H1 (cell line): ENCODE data around the gene ASB4. TPM values are rescaled to one million over a fixed set of nuclear protein-coding genes. Genes with fewer than 3 reads are reported as not detected.

Experiments
- CTCF ChIA-PET: fragments of 300-600 bp; sonication (Branson Sonifier 250); formaldehyde crosslinking; loops from one replicate; lab custom pipeline; 2021; ENCODE audit not compliant: partially characterized antibody; lab: Charles Lee
- POLR2A ChIA-PET: fragments of 300-600 bp; sonication (Branson Sonifier 250); formaldehyde crosslinking; loops from one replicate; lab custom pipeline; 2021; ENCODE audit warnings: inconsistent platforms; ENCODE audit not compliant: partially characterized antibody; lab: Charles Lee
- DNase-seq, 2 experiments: peaks; one replicate each; pipeline versions ENCODE4 v3.0.0 to v3.0.0-alpha.2; 2010 to 2022; ENCODE audit warnings: low spot score in 2 of 2, low read depth in 1 of 2, mixed read lengths in 1 of 2
- FAIRE-seq: peaks from 2 replicates; lab custom pipeline; 2011; peaks lifted over from hg19 to GRCh38; lab: Jason Lieb, UNC
- H2AFZ ChIP-seq: 2 replicates; pipeline ENCODE4 v1.8.1; 2012; ENCODE audit warnings: low read length, inconsistent platforms
- H2AK5ac ChIP-seq: 2 replicates; pipeline ENCODE4 v1.6.1; 2013; ENCODE audit warnings: low read depth, low read length
- H2BK120ac ChIP-seq: replicated peaks from 2 replicates; pipeline ENCODE3; 2013; ENCODE audit warnings: low read depth, low read length, inconsistent platforms
- H2BK12ac ChIP-seq: 2 replicates; pipeline ENCODE4 v1.6.1; 2013; ENCODE audit warnings: low read depth, low read length
- H2BK15ac ChIP-seq: 2 replicates; pipeline ENCODE4 v1.6.1; 2013; ENCODE audit warnings: low read length
- H2BK20ac ChIP-seq: 2 replicates; pipeline ENCODE4 v1.6.1; 2013; ENCODE audit warnings: low read length
- H2BK5ac ChIP-seq: 2 replicates; pipeline ENCODE4 v1.6.1; 2013; ENCODE audit warnings: low read depth, low read length
- H3K14ac ChIP-seq: 2 replicates; pipeline ENCODE4 v1.6.1; 2013; ENCODE audit warnings: inconsistent platforms; ENCODE audit not compliant: insufficient read length
- H3K18ac ChIP-seq: 2 replicates; pipeline ENCODE4 v1.6.1; 2013; ENCODE audit warnings: low read length; ENCODE audit errors: extremely low read depth
- H3K23ac ChIP-seq: 2 replicates; pipeline ENCODE4 v1.6.1; 2013; ENCODE audit warnings: inconsistent platforms; ENCODE audit not compliant: insufficient read length
- H3K23me2 ChIP-seq: 2 replicates; pipeline ENCODE4 v1.6.1; 2013; ENCODE audit warnings: low read depth, low read length
- H3K27ac ChIP-seq: 2 replicates; pipeline ENCODE4 v1.6.1; 2011; ENCODE audit warnings: low read depth, low read length, inconsistent platforms
- H3K27me3 ChIP-seq, 4 experiments: replicated peaks in 1 of 4; 1 replicate in 1 of 4; 2 replicates in 3 of 4; pipeline versions ENCODE4 v1.6.1 to v1.8.1; 2011 to 2013; ENCODE audit warnings: low read length in 3 of 4, mild to moderate bottlenecking in 3 of 4, inconsistent platforms in 2 of 4, mixed read lengths in 2 of 4, moderate library complexity in 1 of 4; ENCODE audit not compliant: control insufficient read depth in 3 of 4, insufficient read depth in 3 of 4; ENCODE audit errors: extremely low read depth in 1 of 4
- H3K36me3 ChIP-seq, 4 experiments: 2 replicates each; pipeline versions ENCODE4 v1.6.1 to v1.8.1; 2011 to 2013; ENCODE audit warnings: mild to moderate bottlenecking in 4 of 4, low read length in 3 of 4, moderate library complexity in 2 of 4, control low read depth in 1 of 4, inconsistent platforms in 1 of 4; ENCODE audit not compliant: insufficient read depth in 4 of 4, control insufficient read depth in 2 of 4
- H3K4ac ChIP-seq: replicated peaks from 2 replicates; pipeline ENCODE3; 2013; ENCODE audit warnings: low read length, low read depth, mixed read lengths, inconsistent platforms; ENCODE audit not compliant: insufficient read length
- H3K4me1 ChIP-seq, 4 experiments: replicated peaks in 1 of 4; 1 replicate in 1 of 4; 2 replicates in 3 of 4; pipeline versions ENCODE4 v1.6.1 to v1.8.1; 2011 to 2013; ENCODE audit warnings: low read length in 3 of 4, inconsistent platforms in 2 of 4, mixed read lengths in 1 of 4; ENCODE audit not compliant: insufficient read depth in 4 of 4, control insufficient read depth in 3 of 4
- H3K4me2 ChIP-seq, 2 experiments: 2 replicates each; pipeline versions ENCODE4 v1.6.1 to v1.8.1; 2011 to 2013; ENCODE audit warnings: low read depth in 2 of 2, low read length in 2 of 2, control low read depth in 1 of 2, inconsistent platforms in 1 of 2, mild to moderate bottlenecking in 1 of 2; ENCODE audit not compliant: insufficient read depth in 1 of 2
- H3K4me3 ChIP-seq, 4 experiments: fragments of 200-600, 300-600 bp in 1 of 4; sonication (generic), shearing (Covaris generic), sonication (Bioruptor Twin) in 1 of 4; 2 replicates each; pipeline versions ENCODE4 v1.5.1 to v1.8.1; 2011 to 2016; ENCODE audit warnings: low read length in 4 of 4, low read depth in 3 of 4, control low read depth in 2 of 4, inconsistent platforms in 2 of 4, mild to moderate bottlenecking in 2 of 4, mixed read lengths in 1 of 4, moderate library complexity in 1 of 4; ENCODE audit not compliant: insufficient read depth in 2 of 4; ENCODE audit errors: extremely low read depth in 1 of 4
- H3K56ac ChIP-seq: replicated peaks from 2 replicates; pipeline ENCODE3; 2013; ENCODE audit warnings: low read depth, mild to moderate bottlenecking, mixed read lengths, low read length, inconsistent platforms; ENCODE audit not compliant: insufficient read length
- H3K79me1 ChIP-seq: 2 replicates; pipeline ENCODE4 v1.6.1; 2013; ENCODE audit warnings: low read depth, low read length, control low read depth
- H3K79me2 ChIP-seq, 2 experiments: 2 replicates each; pipeline versions ENCODE4 v1.6.1 to v1.8.1; 2012 to 2013; ENCODE audit warnings: low read length in 2 of 2, mild to moderate bottlenecking in 2 of 2, inconsistent platforms in 1 of 2; ENCODE audit not compliant: insufficient read depth in 2 of 2, control insufficient read depth in 1 of 2
- H3K9ac ChIP-seq, 4 experiments: replicated peaks in 1 of 4; 1 replicate in 1 of 4; 2 replicates in 3 of 4; pipeline versions ENCODE4 v1.6.1 to v1.8.1; 2011 to 2013; ENCODE audit warnings: low read depth in 3 of 4, low read length in 3 of 4, control low read depth in 2 of 4, mild to moderate bottlenecking in 2 of 4, moderate library complexity in 2 of 4, inconsistent platforms in 1 of 4; ENCODE audit errors: extremely low read depth in 1 of 4
- H3K9me3 ChIP-seq, 2 experiments: 2 replicates each; pipeline versions ENCODE4 v1.6.1 to v1.8.1; 2012 to 2013; ENCODE audit warnings: mild to moderate bottlenecking in 2 of 2, moderate library complexity in 2 of 2, control low read depth in 1 of 2, inconsistent platforms in 1 of 2, low read depth in 1 of 2, low read length in 1 of 2, mixed read lengths in 1 of 2; ENCODE audit not compliant: insufficient read depth in 2 of 2
- H4K20me1 ChIP-seq, 2 experiments: replicated peaks in 1 of 2; 2 replicates each; pipeline versions ENCODE3 to v1.8.1; 2011 to 2013; ENCODE audit warnings: inconsistent platforms in 2 of 2, low read length in 2 of 2, mild to moderate bottlenecking in 1 of 2; ENCODE audit not compliant: insufficient read depth in 2 of 2, control insufficient read depth in 1 of 2
- H4K5ac ChIP-seq: 2 replicates; pipeline ENCODE4 v1.6.1; 2013; ENCODE audit warnings: low read length, low read depth, mixed read lengths, inconsistent platforms; ENCODE audit not compliant: insufficient read length
- H4K8ac ChIP-seq: 2 replicates; pipeline ENCODE4 v1.8.0; 2013; ENCODE audit warnings: mild to moderate bottlenecking, moderate library complexity, low read length, inconsistent platforms; ENCODE audit not compliant: insufficient read depth; ENCODE audit errors: extremely low read depth
- H4K91ac ChIP-seq: replicated peaks from 2 replicates; pipeline ENCODE3; 2013; ENCODE audit warnings: low read length, mixed read lengths, inconsistent platforms; ENCODE audit not compliant: insufficient read length
- BCL11A ChIP-seq, 2 experiments: IDR thresholded peaks; one replicate each; pipeline ENCODE4 v1.6.1; 2011; ENCODE audit warnings: low read depth in 2 of 2, low read length in 2 of 2, mild to moderate bottlenecking in 2 of 2
- KDM4A ChIP-seq: IDR thresholded peaks from one replicate; pipeline ENCODE4 v1.7.1; 2012; ENCODE audit warnings: low read depth, mild to moderate bottlenecking, moderate library complexity, low read length, inconsistent platforms; ENCODE audit not compliant: severe bottlenecking
- SAP30 ChIP-seq: fragments of 300-600 bp; sonication (generic); IDR thresholded peaks from 2 replicates; pipeline ENCODE4 v1.7.1; 2012; ENCODE audit warnings: low read length, moderate library complexity, mild to moderate bottlenecking, inconsistent platforms; ENCODE audit not compliant: insufficient read depth, insufficient replicate concordance
- TCF12 ChIP-seq: IDR thresholded peaks from 2 replicates; pipeline ENCODE4 v1.6.1; 2011; ENCODE audit warnings: low read depth, mild to moderate bottlenecking, low read length
- ZNF274 ChIP-seq: IDR thresholded peaks from 2 replicates; pipeline ENCODE4 v1.7.0; 2012; ENCODE audit warnings: low read length, borderline replicate concordance; ENCODE audit errors: extremely low read depth
- WGBS, 2 experiments: shearing (Covaris generic) in 1 of 2; methylation state at CpG; one replicate each; pipeline versions ENCODE4 v1.1.6 to v1.1.7; 2013 to 2015; ENCODE audit warnings: low lambda C conversion rate in 2 of 2, mixed read lengths in 2 of 2, inconsistent platforms in 1 of 2, low coverage in 1 of 2, missing lambda C conversion rate in 1 of 2; ENCODE audit not compliant: insufficient replicate concordance in 2 of 2, insufficient coverage in 1 of 2, insufficient read length in 1 of 2; ENCODE audit errors: extremely low coverage in 1 of 2, missing lambda C conversion rate in 1 of 2; 5-methylcytosine and 5-hydroxymethylcytosine counted together
- polyA plus RNA-seq, 7 experiments: library from polyadenylated mRNA; depleted of rRNA in 3 of 7; stranded (reverse) in 5 of 7; unstranded in 2 of 7; fragments of >200 nt in 5 of 7; fragments of 200-250 nt in 2 of 7; gene quantifications; 1 replicate in 5 of 7; 2 replicates in 1 of 7; 4 replicates in 1 of 7; pipeline versions ENCODE4 v1.2.1 to v1.2.3, GENCODE V29; 2011 to 2013; ENCODE audit warnings: missing spikeins in 2 of 7, mixed read lengths in 2 of 7
- total RNA-seq: library from RNA; stranded (reverse); fragmentation: NEBNext Ultra II Directional; extraction: Animal tissue kit (Norgen Biotek cat#: 25700); gene quantifications from 2 replicates; pipeline ENCODE4 v1.2.1, GENCODE V29; 2021
- TF ChIP-seq, protein P1 (sequence below): IDR thresholded peaks from 2 replicates; pipeline ENCODE4 v1.6.1; 2012; ENCODE audit warnings: inconsistent platforms
- TF ChIP-seq, protein P2 (sequence below): IDR thresholded peaks from 2 replicates; pipeline ENCODE4 v1.6.1; 2012; ENCODE audit warnings: inconsistent platforms

Gene ASB4
- total and polyA plus RNA-seq, 2 of the 8 experiments (the other 6 are each of a cell fraction or from before 2014, with no cell fraction given): not detected

DNA sequence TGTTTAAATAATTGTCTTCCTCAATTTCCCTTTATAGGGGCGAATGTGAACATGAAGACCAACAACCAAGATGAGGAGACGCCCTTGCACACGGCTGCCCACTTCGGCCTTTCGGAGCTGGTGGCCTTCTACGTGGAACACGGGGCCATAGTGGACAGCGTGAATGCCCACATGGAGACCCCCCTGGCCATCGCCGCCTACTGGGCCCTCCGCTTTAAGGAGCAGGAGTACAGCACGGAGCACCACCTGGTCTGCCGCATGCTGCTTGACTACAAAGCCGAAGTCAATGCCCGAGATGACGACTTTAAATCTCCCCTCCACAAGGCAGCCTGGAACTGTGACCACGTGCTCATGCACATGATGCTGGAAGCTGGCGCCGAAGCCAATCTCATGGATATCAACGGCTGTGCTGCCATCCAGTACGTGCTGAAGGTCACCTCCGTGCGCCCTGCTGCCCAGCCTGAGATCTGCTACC, 42.1 kb downstream of the ASB4 start:
- WGBS, 2 experiments: 92% methylated on average over 23 of the region's 23 CpGs; no CpG with 5 or more reads in 1 of the 2 experiments
- POLR2A ChIA-PET: no interaction called here

More for the DNA sequence above, 42.1 kb downstream of the ASB4 start:
- Histone ChIP-seq H2BK20ac (no peak overlapping the region), H3K9ac (no peak overlapping the region), H3K27me3 (no peaks in the 10 kb centered on the region), H3K56ac (no peak overlapping the region), H2BK15ac (no peak overlapping the region), H3K23me2 (no peaks in the 10 kb centered on the region), H4K91ac (no peak overlapping the region), H3K9me3 (no peaks in the 10 kb centered on the region), H3K27ac (no peak overlapping the region), H3K14ac (no peak overlapping the region), H3K4me3 (no peak overlapping the region), H4K20me1 (no peaks in the 10 kb centered on the region), H3K18ac (no peak overlapping the region), H3K4me1 (no peaks in the 10 kb centered on the region), H2BK120ac (no peak overlapping the region), H2AK5ac (no peak overlapping the region), H3K4ac (no peak overlapping the region), H3K4me2 (no peak overlapping the region), H3K36me3 (no peaks in the 10 kb centered on the region), H2BK5ac (no peak overlapping the region), H4K8ac (no peak overlapping the region), H3K79me1 (no peaks in the 10 kb centered on the region), H2BK12ac (peak overlapping the region; percentile 21; the same call in 1 of the 2 replicates), H4K5ac (no peak overlapping the region), H3K79me2 (no peaks in the 10 kb centered on the region), H2AFZ (peak overlapping the region; percentile 39; the same call in 1 of the 2 replicates), H3K23ac (no peak overlapping the region)
- no peak for DNase-seq
- TF ChIP-seq SAP30 (no peak), KDM4A (no peak), BCL11A (IDR thresholded peaks at IDR 0.05; ENCODE audit: low read depth in 2 of 2, low read length in 2 of 2) (no peak), TCF12 (no peak), ZNF274 (no peak)
- TF ChIP-seq, protein P1, sequence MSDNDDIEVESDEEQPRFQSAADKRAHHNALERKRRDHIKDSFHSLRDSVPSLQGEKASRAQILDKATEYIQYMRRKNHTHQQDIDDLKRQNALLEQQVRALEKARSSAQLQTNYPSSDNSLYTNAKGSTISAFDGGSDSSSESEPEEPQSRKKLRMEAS: 0 out of 2 replicates have a peak, but pooled peaks have one; percentile 22
- TF ChIP-seq, protein P2, sequence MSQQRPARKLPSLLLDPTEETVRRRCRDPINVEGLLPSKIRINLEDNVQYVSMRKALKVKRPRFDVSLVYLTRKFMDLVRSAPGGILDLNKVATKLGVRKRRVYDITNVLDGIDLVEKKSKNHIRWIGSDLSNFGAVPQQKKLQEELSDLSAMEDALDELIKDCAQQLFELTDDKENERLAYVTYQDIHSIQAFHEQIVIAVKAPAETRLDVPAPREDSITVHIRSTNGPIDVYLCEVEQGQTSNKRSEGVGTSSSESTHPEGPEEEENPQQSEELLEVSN: peak; percentile 52; the same call in 1 of the 2 replicates
- CTCF ChIA-PET: interaction anchor here (0.8 to 17.5 kb wide), 33 partner anchors 11 to 343 kb away, joined by 3 to 482 read pairs (median 5); no protein-coding TSS in a partner anchor
- no peak for FAIRE-seq
